ENCODE results near the gene MPDZ. TPM values are rescaled to one million over a fixed set of nuclear protein-coding genes. Genes with fewer than 3 reads are reported as not detected.

The MPDZ gene
- total and polyA plus RNA-seq, 2 of the 4 experiments (the other 2 are of a cell fraction): 18.8 to 39.3 TPM

GRCh38 chr9:13292158-13292557 lies 12.7 kb upstream of the MPDZ start:
- Histone ChIP-seq H3K4me1 (ENCODE audit: control insufficient read depth, insufficient read depth, low read length) (no peaks in the 10 kb centered on the region), H3K9ac (ENCODE audit: low read depth, low read length) (no peak overlapping the region), H3K79me1 (ENCODE audit: low read depth in 1 of 2, low read length in 2 of 2) (no peaks in the 10 kb centered on the region), H3K14ac (replicated peaks; ENCODE audit: low read depth, low read length) (no peak overlapping the region), H3K27ac (ENCODE audit: insufficient read depth, low read length) (no peak overlapping the region), H2AFZ (replicated peaks; ENCODE audit: low read length, poor library complexity) (no peak overlapping the region), H3K56ac (ENCODE audit: extremely low read depth, insufficient read depth, low read length) (no peak overlapping the region), H3K4me2 (ENCODE audit: low read depth, low read length) (no peak overlapping the region), H4K20me1 (ENCODE audit: insufficient read depth, low read length) (no peaks in the 10 kb centered on the region), H3K9me3 (ENCODE audit: control insufficient read depth, insufficient read depth, low read length) (no peaks in the 10 kb centered on the region), H3K18ac (ENCODE audit: low read depth, low read length) (no peak overlapping the region), H2BK120ac (ENCODE audit: low read depth, low read length) (no peak overlapping the region), H3K9me1 (ENCODE audit: insufficient read depth, low read length) (no peaks in the 10 kb centered on the region), H3K4me3 (ENCODE audit: insufficient read depth, low read depth, low read length) (no peak overlapping the region), H2AK5ac (ENCODE audit: low read depth, low read length) (no peak overlapping the region), H3K23ac (ENCODE audit: low read depth, low read length) (no peak overlapping the region), H2BK20ac (ENCODE audit: low read depth, low read length) (no peak overlapping the region), H4K91ac (ENCODE audit: insufficient read depth, low read depth, low read length) (no peak overlapping the region), H2AK9ac (replicated peaks; ENCODE audit: low read depth, low read length, poor library complexity) (no peak overlapping the region), H2BK5ac (ENCODE audit: low read depth, low read length, poor library complexity, severe bottlenecking) (no peak overlapping the region), H3K27me3 (ENCODE audit: control insufficient read depth, insufficient read depth, low read length) (no peaks in the 10 kb centered on the region), H3K4ac (ENCODE audit: low read depth, low read length) (no peak overlapping the region), H4K5ac (ENCODE audit: low read depth, low read length) (no peak overlapping the region), H3K36me3 (ENCODE audit: control insufficient read depth, insufficient read depth, low read length) (no peaks in the 10 kb centered on the region), H2BK15ac (ENCODE audit: low read depth, low read length) (no peak overlapping the region), H4K8ac (ENCODE audit: low read depth in 2 of 2, low read length in 2 of 2) (no peak overlapping the region)
- CTCF ChIA-PET: no interaction called here
- DNase-seq: no peak
- POLR2A ChIA-PET (ENCODE audit: unreplicated experiment): no interaction called here
- TF ChIP-seq MXI1 (IDR thresholded peaks at IDR 0.05; ENCODE audit: borderline replicate concordance, low read depth, low read length) (no peak), MAZ (IDR thresholded peaks at IDR 0.05; ENCODE audit: borderline replicate concordance, low read depth, low read length) (no peak), BHLHE40 (IDR thresholded peaks at IDR 0.05; ENCODE audit: low read depth, low read length) (no peak), MAFK (IDR thresholded peaks at IDR 0.05; ENCODE audit: low read depth, low read length) (peak; percentile 77)
- intact Hi-C loops (cut with micrococcal nuclease): loop anchor here (10.0 kb wide), 1 partner anchor 123 kb away; no protein-coding TSS in a partner anchor
- ATAC-seq (ENCODE audit: low read depth): no peak
- dilution Hi-C loops (cut with HindIII; ENCODE audit: low sequenced_read_pairs, unreplicated experiment): no loop called here
- no TSS peak for BruUV-seq (replicated peaks)
- WGBS, 2 experiments (ENCODE audit: extremely low coverage in 2 of 2, insufficient read length in 1 of 2): no CpG with 5 or more reads among the region's 3 CpGs
- in situ Hi-C loops (cut with MboI; ENCODE audit: low sequenced_read_pairs): no loop called here
